Measurements from ENCODE around the gene CYTH4. TPM values are rescaled to one million over a fixed set of nuclear protein-coding genes. Genes with fewer than 3 reads are reported as not detected.
A peak's percentile ranks its signal among the peaks of the same experiment; 100 is the strongest.

CYTH4 gene
- total RNA-seq, 3 donors from 2014 or later, result 8.7 to 13.3 (median 11.6) TPM

DNA sequence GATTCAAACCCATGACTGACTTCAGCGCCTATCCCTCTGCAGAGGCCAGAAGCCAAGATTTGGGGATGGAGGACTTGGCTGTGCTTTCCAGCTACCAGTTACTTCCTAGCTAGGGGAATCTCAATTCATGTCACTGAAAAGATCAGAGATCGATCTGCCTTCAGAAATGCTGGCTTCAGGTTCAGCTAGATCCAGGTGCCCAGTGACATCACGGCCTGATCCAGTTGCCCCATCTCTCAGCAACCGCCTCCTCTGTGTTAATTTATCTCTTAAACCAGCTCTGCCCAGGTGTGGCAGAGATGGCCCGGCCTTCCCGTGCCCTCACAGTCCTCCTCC, 24.2 kb downstream of the CYTH4 start:
- Histone ChIP-seq H3K4me3 (no peak overlapping the region), H3K36me3 (ENCODE audit: low read depth) (no peaks in the 10 kb centered on the region), H3K4me1 (ENCODE audit: low read depth) (peaks cover 7% of the 10 kb centered on the region), H3K9me3 (no peaks in the 10 kb centered on the region)
- ATAC-seq (no peak), DNase-seq (no peak)
- intact Hi-C loops (cut with DNase I, micrococcal nuclease), result no loop called here
- TF ChIP-seq, protein P1, sequence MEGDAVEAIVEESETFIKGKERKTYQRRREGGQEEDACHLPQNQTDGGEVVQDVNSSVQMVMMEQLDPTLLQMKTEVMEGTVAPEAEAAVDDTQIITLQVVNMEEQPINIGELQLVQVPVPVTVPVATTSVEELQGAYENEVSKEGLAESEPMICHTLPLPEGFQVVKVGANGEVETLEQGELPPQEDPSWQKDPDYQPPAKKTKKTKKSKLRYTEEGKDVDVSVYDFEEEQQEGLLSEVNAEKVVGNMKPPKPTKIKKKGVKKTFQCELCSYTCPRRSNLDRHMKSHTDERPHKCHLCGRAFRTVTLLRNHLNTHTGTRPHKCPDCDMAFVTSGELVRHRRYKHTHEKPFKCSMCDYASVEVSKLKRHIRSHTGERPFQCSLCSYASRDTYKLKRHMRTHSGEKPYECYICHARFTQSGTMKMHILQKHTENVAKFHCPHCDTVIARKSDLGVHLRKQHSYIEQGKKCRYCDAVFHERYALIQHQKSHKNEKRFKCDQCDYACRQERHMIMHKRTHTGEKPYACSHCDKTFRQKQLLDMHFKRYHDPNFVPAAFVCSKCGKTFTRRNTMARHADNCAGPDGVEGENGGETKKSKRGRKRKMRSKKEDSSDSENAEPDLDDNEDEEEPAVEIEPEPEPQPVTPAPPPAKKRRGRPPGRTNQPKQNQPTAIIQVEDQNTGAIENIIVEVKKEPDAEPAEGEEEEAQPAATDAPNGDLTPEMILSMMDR (IDR thresholded peaks at IDR 0.05), result no peak

DNA sequence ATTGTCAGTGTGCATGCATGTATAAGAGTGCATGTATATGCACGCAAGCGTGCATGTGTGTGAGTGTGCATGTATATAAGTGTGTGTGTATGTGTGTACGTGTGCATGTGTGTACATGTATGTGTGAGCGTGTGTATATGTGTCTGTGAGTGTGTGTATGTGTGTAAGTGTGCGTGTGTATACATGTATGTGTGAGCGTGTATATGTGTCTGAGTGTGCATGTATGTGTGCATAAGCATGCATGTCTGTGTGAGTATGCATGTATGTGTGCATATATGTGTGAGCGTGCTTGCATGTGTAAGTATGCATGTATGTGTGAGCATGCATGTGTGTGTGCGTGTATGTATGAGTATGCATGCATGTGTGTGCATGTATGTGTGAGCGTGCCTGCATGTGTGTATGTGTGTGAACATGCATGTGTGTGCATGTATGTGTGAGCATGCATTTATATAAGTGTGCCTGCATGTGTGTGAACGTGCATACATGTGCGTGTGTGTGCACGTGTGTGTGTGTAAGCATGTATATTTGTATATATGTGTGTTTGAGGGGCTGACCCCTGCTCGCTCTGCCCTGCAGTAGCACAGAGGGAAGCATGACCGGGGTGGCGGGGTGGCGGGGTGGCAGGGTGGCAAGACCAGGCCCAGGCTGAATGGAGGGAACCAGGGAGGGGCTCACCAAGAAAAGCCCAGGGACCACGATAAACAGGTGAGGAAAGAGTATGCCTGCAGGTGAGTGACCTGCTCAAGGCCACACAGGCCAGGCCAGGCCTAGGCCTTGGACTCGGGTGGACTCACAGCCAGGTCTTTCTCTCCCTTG, 26.3 kb downstream of the CYTH4 start:
- ATAC-seq (no peak), DNase-seq (no peak)
- H3K4me3 ChIP-seq, result no peak overlapping the region
- H3K36me3 ChIP-seq (ENCODE audit: low read depth), result no peaks in the 10 kb centered on the region
- TF ChIP-seq, protein P1 (IDR thresholded peaks at IDR 0.05), result no peak
- no peaks in the 10 kb centered on the region for H3K9me3 ChIP-seq
- intact Hi-C loops (cut with DNase I, micrococcal nuclease), result no loop called here
- peaks cover 7% of the 10 kb centered on the region for H3K4me1 ChIP-seq (ENCODE audit: low read depth)

DNA sequence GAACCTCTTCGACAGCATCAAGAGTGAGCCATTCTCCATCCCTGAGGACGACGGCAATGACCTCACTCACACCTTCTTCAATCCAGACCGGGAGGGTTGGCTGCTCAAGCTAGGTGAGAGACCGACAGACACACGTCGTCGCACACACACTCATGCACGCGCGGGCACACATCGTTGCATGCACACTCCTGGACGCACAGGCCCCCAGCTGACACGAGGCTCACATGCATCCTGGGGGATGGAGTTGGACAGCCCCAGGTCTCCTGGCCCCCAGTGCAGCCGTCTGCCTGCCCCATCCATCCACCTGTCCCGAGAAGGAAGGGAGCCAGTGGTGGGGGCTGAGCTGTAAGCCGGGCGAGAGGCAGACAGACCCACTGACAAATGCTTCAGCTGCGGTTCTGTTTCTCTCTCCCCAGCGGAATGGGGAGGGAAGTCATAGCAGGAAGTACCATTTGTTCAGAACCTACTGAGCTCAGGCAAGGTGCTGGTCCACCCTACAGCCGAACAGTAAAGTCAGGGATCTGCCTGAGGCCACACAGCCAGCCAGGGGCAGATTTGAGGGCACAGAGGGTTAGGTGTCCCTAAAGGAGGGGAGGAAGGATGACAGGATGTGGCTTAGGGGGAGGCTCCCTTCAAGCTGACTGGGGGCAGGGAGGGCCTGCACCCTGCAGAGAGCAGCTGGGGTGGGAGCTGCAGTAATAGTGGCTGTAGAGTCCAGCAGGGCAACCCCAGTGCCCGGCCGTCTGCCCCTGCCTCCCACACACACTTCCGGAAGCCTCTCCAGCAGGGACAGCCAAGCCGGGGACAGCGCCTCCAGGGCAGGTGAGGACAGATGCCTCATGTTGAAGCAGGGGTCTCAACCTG, 27.1 kb downstream of the CYTH4 start:
- Histone ChIP-seq H3K9me3 (no peaks in the 10 kb centered on the region), H3K4me3 (no peak overlapping the region), H3K4me1 (ENCODE audit: low read depth) (peaks cover 7% of the 10 kb centered on the region), H3K36me3 (ENCODE audit: low read depth) (no peaks in the 10 kb centered on the region)
- TF ChIP-seq, protein P1 (IDR thresholded peaks at IDR 0.05), result no peak
- peak in 1 of 3 donors; percentile 38 for DNase-seq
- peak; percentile 57 for ATAC-seq
- intact Hi-C loops (cut with DNase I, micrococcal nuclease), result loop anchor here in 1 of 2 donors (10.0 kb wide), 1 partner anchor 145 kb away; no protein-coding TSS in a partner anchor

DNA sequence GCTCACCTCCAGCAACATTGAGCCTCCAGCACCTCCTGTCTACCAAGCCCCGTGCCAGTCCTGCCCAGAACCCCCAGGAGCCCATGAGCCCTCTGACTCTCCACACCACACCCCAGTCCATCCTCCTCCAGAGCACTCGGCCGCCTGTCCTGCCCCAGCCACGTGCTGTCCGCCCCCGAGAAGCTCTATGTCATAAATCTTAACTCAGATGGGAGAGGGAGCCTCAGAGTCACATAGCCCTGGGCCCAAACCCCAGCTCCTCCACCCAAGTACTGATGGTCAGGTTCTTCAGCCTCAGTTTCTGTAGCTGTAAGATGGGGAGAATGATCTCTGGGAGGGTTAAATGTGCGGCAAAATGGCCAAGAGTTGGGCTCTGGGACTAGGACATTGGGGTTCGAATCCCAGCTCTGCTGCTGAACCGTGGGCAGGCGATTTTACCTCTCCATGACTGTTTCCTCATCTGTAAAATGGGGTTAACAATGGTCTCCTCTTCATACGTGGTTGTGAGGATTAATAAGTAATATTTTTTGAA, 27.8 kb downstream of the CYTH4 start:
- Histone ChIP-seq H3K4me3 (no peak overlapping the region), H3K4me1 (ENCODE audit: low read depth) (peaks cover 7% of the 10 kb centered on the region), H3K36me3 (ENCODE audit: low read depth) (no peaks in the 10 kb centered on the region), H3K9me3 (no peaks in the 10 kb centered on the region)
- TF ChIP-seq, protein P1 (IDR thresholded peaks at IDR 0.05), result no peak
- DNase-seq (no peak), ATAC-seq (no peak)
- intact Hi-C loops (cut with DNase I, micrococcal nuclease), result loop anchor here in 1 of 2 donors (10.0 kb wide), 1 partner anchor 145 kb away; no protein-coding TSS in a partner anchor

DNA sequence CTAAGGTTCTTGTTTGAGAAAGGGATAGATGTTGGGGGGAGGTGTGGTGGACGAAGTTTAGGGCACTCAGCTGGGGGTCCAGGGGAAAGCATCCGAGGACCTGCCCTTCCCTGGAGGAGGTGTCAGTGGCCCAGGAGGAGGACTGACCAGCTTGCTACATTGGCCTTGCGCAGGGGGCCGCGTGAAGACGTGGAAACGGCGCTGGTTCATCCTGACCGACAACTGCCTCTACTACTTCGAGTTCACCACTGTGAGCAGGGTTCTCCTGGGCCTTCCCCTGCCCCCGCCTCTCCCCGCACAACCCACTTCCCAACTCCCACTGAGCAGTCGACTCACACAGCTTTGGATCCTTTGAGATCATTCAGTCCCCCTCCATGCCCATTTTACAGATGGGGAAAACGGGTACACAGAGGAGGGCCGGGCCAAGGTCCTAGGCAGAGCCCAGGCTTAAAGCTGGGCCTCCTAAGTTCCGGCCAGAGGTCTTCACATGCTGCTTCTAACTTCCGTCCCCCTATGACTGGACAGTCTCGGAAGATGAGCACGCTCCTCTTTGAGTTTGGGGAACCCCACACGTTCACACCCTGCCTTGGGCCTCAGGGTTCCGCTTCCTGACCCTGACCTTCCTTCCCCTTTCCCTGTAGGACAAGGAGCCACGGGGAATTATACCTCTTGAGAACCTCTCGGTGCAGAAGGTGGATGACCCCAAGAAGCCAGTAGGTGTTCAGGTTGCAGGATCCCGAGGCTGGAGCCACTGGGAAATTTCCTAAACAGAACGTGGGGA, 28.7 kb downstream of the CYTH4 start:
- peaks cover 7% of the 10 kb centered on the region for H3K4me1 ChIP-seq (ENCODE audit: low read depth)
- intact Hi-C loops (cut with DNase I, micrococcal nuclease), result loop anchor here in 1 of 2 donors (10.0 kb wide), 1 partner anchor 144 kb away; no protein-coding TSS in a partner anchor
- DNase-seq, result no peak
- TF ChIP-seq, protein P1 (IDR thresholded peaks at IDR 0.05), result no peak
- H3K4me3 ChIP-seq, result no peak overlapping the region
- no peaks in the 10 kb centered on the region for H3K36me3 ChIP-seq (ENCODE audit: low read depth)
- ATAC-seq, result peak; percentile 8
- H3K9me3 ChIP-seq, result no peaks in the 10 kb centered on the region
